ENCODE data around the gene PRLHR.

Gene PRLHR

GRCh38 chr10:118586911-118587310, 8.5 kb downstream of the PRLHR start:
- no peak for DNase-seq

- DNase-seq, result no peak
Observed at GRCh38 chr10:118585794-118586193, 9.7 kb downstream of the PRLHR start.

- no peak for DNase-seq
Observed at GRCh38 chr10:118585234-118585633, 10.2 kb downstream of the PRLHR start.

GRCh38 chr10:118584181-118584954, 11.1 kb downstream of the PRLHR start:
- no peak for DNase-seq

GRCh38 chr10:118583611-118584010, 11.8 kb downstream of the PRLHR start:
- DNase-seq, result no peak

GRCh38 chr10:118582511-118582910, 12.9 kb downstream of the PRLHR start:
- no peak for DNase-seq

- no peak for DNase-seq
Observed at GRCh38 chr10:118581340-118581739, 14.1 kb downstream of the PRLHR start.

- DNase-seq, result no peak
Observed at GRCh38 chr10:118580702-118581101, 14.7 kb downstream of the PRLHR start.

GRCh38 chr10:118573512-118573911, 21.9 kb downstream of the PRLHR start:
- DNase-seq, result no peak

- DNase-seq, result no peak
Observed at GRCh38 chr10:118572256-118573041, 23.0 kb downstream of the PRLHR start.

- DNase-seq, result no peak
Observed at GRCh38 chr10:118571123-118571522, 24.3 kb downstream of the PRLHR start.

- DNase-seq, result no peak
Observed at GRCh38 chr10:118570591-118570990, 24.9 kb downstream of the PRLHR start.

- no peak for DNase-seq
Observed at GRCh38 chr10:118569882-118570252, 25.6 kb downstream of the PRLHR start.

GRCh38 chr10:118569241-118569881, 26.1 kb downstream of the PRLHR start:
- DNase-seq, result no peak

GRCh38 chr10:118568327-118568848, 27.1 kb downstream of the PRLHR start:
- DNase-seq, result peak; percentile 15 to 83 (median 46)

- DNase-seq, result no peak
Observed at GRCh38 chr10:118567701-118568248, 27.7 kb downstream of the PRLHR start.

- no peak for DNase-seq
Observed at GRCh38 chr10:118566911-118567310, 28.5 kb downstream of the PRLHR start.

- no peak for DNase-seq
Observed at GRCh38 chr10:118565301-118566075, 30.0 kb downstream of the PRLHR start.

GRCh38 chr10:118564652-118565051, 30.8 kb downstream of the PRLHR start:
- no peak for DNase-seq

- no peak for DNase-seq
Observed at GRCh38 chr10:118564114-118564513, 31.3 kb downstream of the PRLHR start.

- no peak for DNase-seq
Observed at GRCh38 chr10:118563373-118563890, 32.0 kb downstream of the PRLHR start.

GRCh38 chr10:118562851-118563250, 32.6 kb downstream of the PRLHR start:
- no peak for DNase-seq

All from stimulated activated naive CD4-positive, alpha-beta T cell (primary cell).